CD4-positive, CD25-positive, alpha-beta regulatory T cell (primary cell): ENCODE results near the gene ALDH9A1. TPM values are rescaled to one million over a fixed set of nuclear protein-coding genes. Genes with fewer than 3 reads are reported as not detected.

ENCODE experiments used
- ATAC-seq, 2 donors: fragments of 150-1000 bp; cut with Tn5 transposase; one replicate each; pipeline ENCODE4 v1.10.0; 2021; ENCODE audit warnings: low read depth in 2 of 2, moderate number of reproducible peaks in 2 of 2, moderate library complexity in 1 of 2
- DNase-seq, 3 donors: peaks; one replicate each; pipeline versions ENCODE4 v3.0.0 to v3.0.0-alpha.2; 2012 to 2022; ENCODE audit warnings: mixed read lengths in 1 of 3
- H3K27ac ChIP-seq: one replicate; pipeline ENCODE4 v1.7.0; 2013; ENCODE audit warnings: mild to moderate bottlenecking, low read length; ENCODE audit not compliant: insufficient read depth, poor library complexity, severe bottlenecking
- H3K27me3 ChIP-seq: one replicate; pipeline ENCODE4 v1.7.0; 2013; ENCODE audit warnings: low read length; ENCODE audit not compliant: control insufficient read depth, insufficient read depth
- H3K36me3 ChIP-seq: one replicate; pipeline ENCODE4 v1.7.0; 2013; ENCODE audit warnings: mild to moderate bottlenecking, low read length, moderate library complexity; ENCODE audit not compliant: control insufficient read depth, insufficient read depth
- H3K4me1 ChIP-seq: 2 replicates; pipeline ENCODE4 v1.7.0; 2013; ENCODE audit warnings: mild to moderate bottlenecking, low read length; ENCODE audit not compliant: insufficient read depth, control insufficient read depth, poor library complexity, severe bottlenecking
- H3K4me3 ChIP-seq: one replicate; pipeline ENCODE4 v1.7.0; 2013; ENCODE audit warnings: low read depth, mild to moderate bottlenecking, low read length, moderate library complexity
- H3K9me3 ChIP-seq, 2 experiments: 1 replicate in 1 of 2; 2 replicates in 1 of 2; pipeline ENCODE4 v1.7.0; 2013; ENCODE audit warnings: low read length in 2 of 2, mild to moderate bottlenecking in 1 of 2, moderate library complexity in 1 of 2; ENCODE audit not compliant: control insufficient read depth in 2 of 2
- H3K27ac Mint-ChIP-seq, 3 donors: one replicate each; pipeline ENCODE4 v1.8.0; 2020 to 2022; ENCODE audit warnings: mild to moderate bottlenecking in 3 of 3, mixed read lengths in 3 of 3, moderate library complexity in 2 of 3
- H3K27me3 Mint-ChIP-seq: one replicate; pipeline ENCODE4 v1.8.0; 2022; ENCODE audit warnings: mild to moderate bottlenecking, mixed read lengths
- H3K36me3 Mint-ChIP-seq: one replicate; pipeline ENCODE4 v1.8.0; 2020; ENCODE audit warnings: mixed read lengths
- H3K4me1 Mint-ChIP-seq, 4 donors: one replicate each; pipeline ENCODE4 v1.8.0; 2020 to 2022; ENCODE audit warnings: mixed read lengths in 4 of 4, mild to moderate bottlenecking in 1 of 4
- H3K4me3 Mint-ChIP-seq, 4 donors: one replicate each; pipeline ENCODE4 v1.8.0; 2020 to 2022; ENCODE audit warnings: mild to moderate bottlenecking in 4 of 4, mixed read lengths in 4 of 4, moderate library complexity in 3 of 4
- H3K9me3 Mint-ChIP-seq, 7 donors: one replicate each; pipeline ENCODE4 v1.8.0; 2020 to 2022; ENCODE audit warnings: mixed read lengths in 7 of 7, mild to moderate bottlenecking in 3 of 7, moderate library complexity in 2 of 7
- polyA plus RNA-seq, 4 donors: library from polyadenylated mRNA; unstranded; fragments of 300-500 nt; fragmentation: Illumina TruSeq; gene quantifications; one replicate each; pipeline ENCODE4 v1.2.3, GENCODE V29; 2021
- total RNA-seq: library from RNA; stranded (reverse); gene quantifications from one replicate; pipeline ENCODE4 v1.2.3, GENCODE V29; 2022

ALDH9A1 gene
- total and polyA plus RNA-seq, 5 donors from 2014 or later = 32.1 to 124 (median 116) TPM

GRCh38 chr1:165633614-165634013 lies 64.7 kb downstream of the ALDH9A1 start:
- ATAC-seq (no peak), DNase-seq (no peak)
- Histone ChIP-seq H3K4me1 (peaks cover 29% of the 10 kb centered on the region), H3K4me3 (no peak overlapping the region), H3K27me3 (no peaks in the 10 kb centered on the region), H3K36me3 (no peaks in the 10 kb centered on the region), H3K9me3 (no peaks in the 10 kb centered on the region), H3K27ac (no peak overlapping the region)
- H3K27me3 Mint-ChIP-seq = peaks cover 9% of the 10 kb centered on the region
- H3K4me1 Mint-ChIP-seq = peaks cover 7 to 36% (median 12%) of the 10 kb centered on the region in 4 donors
- H3K9me3 Mint-ChIP-seq = no peaks in the 10 kb centered on the region
- peak overlapping the region in 1 of 4 donors; percentile 11 for H3K4me3 Mint-ChIP-seq
- H3K27ac Mint-ChIP-seq = no peak overlapping the region
- peaks cover 23% of the 10 kb centered on the region for H3K36me3 Mint-ChIP-seq

- H3K4me3 Mint-ChIP-seq = no peak overlapping the region
- no peaks in the 10 kb centered on the region for H3K9me3 ChIP-seq
- H3K36me3 Mint-ChIP-seq = peaks cover 15% of the 10 kb centered on the region
- peaks cover 29% of the 10 kb centered on the region for H3K4me1 ChIP-seq
- no peak overlapping the region for H3K27ac Mint-ChIP-seq
- peak overlapping the region; percentile 92 for H3K4me3 ChIP-seq
- H3K4me1 Mint-ChIP-seq = peaks cover 7 to 30% (median 12%) of the 10 kb centered on the region in 4 donors
- DNase-seq (no peak), ATAC-seq (no peak)
- H3K36me3 ChIP-seq = no peaks in the 10 kb centered on the region
- H3K9me3 Mint-ChIP-seq = no peaks in the 10 kb centered on the region
- H3K27me3 Mint-ChIP-seq = peaks cover 15% of the 10 kb centered on the region
- H3K27ac ChIP-seq = no peak overlapping the region
- peaks cover 2% of the 10 kb centered on the region for H3K27me3 ChIP-seq
These were observed 65.9 kb downstream of the ALDH9A1 start for GRCh38 chr1:165632491-165632890.

DNA sequence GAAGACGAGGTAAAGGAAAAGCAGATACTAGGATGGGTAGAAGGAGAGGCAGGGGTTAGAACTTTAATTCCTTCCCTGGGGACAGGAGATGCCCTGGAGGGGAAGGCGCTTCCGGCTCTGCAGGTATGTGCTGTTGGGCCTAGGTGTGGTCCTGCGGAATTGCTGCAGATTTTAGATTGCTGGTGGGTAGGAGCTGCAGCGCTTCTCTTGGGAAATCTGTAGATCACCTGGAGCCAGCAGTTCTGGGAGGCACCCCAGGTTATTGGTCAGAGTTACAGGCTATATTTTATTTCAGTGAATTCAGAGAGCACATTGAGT lies 66.3 kb downstream of the ALDH9A1 start:
- Mint-ChIP-seq H3K9me3 (no peaks in the 10 kb centered on the region), H3K27ac (no peak overlapping the region), H3K4me1 (peaks cover 7 to 30% (median 12%) of the 10 kb centered on the region in 4 donors), H3K36me3 (peaks cover 13% of the 10 kb centered on the region), H3K4me3 (no peak overlapping the region), H3K27me3 (peaks cover 15% of the 10 kb centered on the region)
- H3K27me3 ChIP-seq = peaks cover 2% of the 10 kb centered on the region
- no peak for DNase-seq
- ATAC-seq = no peak
- H3K4me3 ChIP-seq = peak overlapping the region; percentile 92
- no peaks in the 10 kb centered on the region for H3K36me3 ChIP-seq
- peaks cover 29% of the 10 kb centered on the region for H3K4me1 ChIP-seq
- no peak overlapping the region for H3K27ac ChIP-seq
- H3K9me3 ChIP-seq = no peaks in the 10 kb centered on the region

GRCh38 chr1:165631342-165632151 lies 66.8 kb downstream of the ALDH9A1 start:
- peak overlapping the region; percentile 92 for H3K4me3 ChIP-seq
- no peak overlapping the region for H3K27ac Mint-ChIP-seq
- H3K9me3 Mint-ChIP-seq = no peaks in the 10 kb centered on the region
- H3K27ac ChIP-seq = peak overlapping the region; percentile 88
- H3K36me3 Mint-ChIP-seq = peaks cover 8% of the 10 kb centered on the region
- H3K4me1 ChIP-seq = peaks cover 29% of the 10 kb centered on the region
- no peak overlapping the region for H3K4me3 Mint-ChIP-seq
- H3K27me3 Mint-ChIP-seq = peaks cover 16% of the 10 kb centered on the region
- H3K36me3 ChIP-seq = no peaks in the 10 kb centered on the region
- no peak for ATAC-seq
- peaks cover 2% of the 10 kb centered on the region for H3K27me3 ChIP-seq
- peak; percentile 9 to 45 (median 10) for DNase-seq
- no peaks in the 10 kb centered on the region for H3K9me3 ChIP-seq
- H3K4me1 Mint-ChIP-seq = peaks cover 7 to 26% (median 12%) of the 10 kb centered on the region in 4 donors

- Histone ChIP-seq H3K9me3 (no peaks in the 10 kb centered on the region), H3K4me3 (peak within 1 kb of the TSS; percentile 92), H3K36me3 (no peaks in the 10 kb centered on the region), H3K27ac (peak within 1 kb of the TSS; percentile 88), H3K4me1 (peaks cover 29% of the 10 kb centered on the region), H3K27me3 (peaks cover 2% of the 10 kb centered on the region)
- peaks cover 7 to 26% (median 12%) of the 10 kb centered on the region in 4 donors for H3K4me1 Mint-ChIP-seq
- ATAC-seq = peak; percentile 95 to 96
- peaks cover 7% of the 10 kb centered on the region for H3K36me3 Mint-ChIP-seq
- H3K27me3 Mint-ChIP-seq = peaks cover 24% of the 10 kb centered on the region
- H3K27ac Mint-ChIP-seq = peak within 1 kb of the TSS in 2 of 3 donors; percentile 72 to 79
- no peak within 1 kb of the TSS for H3K4me3 Mint-ChIP-seq
- H3K9me3 Mint-ChIP-seq = no peaks in the 10 kb centered on the region
- DNase-seq = peak; percentile 88 to 96 (median 92)
These were observed 67.6 kb downstream of the ALDH9A1 start, which contains the start of gene MGST3 for GRCh38 chr1:165630629-165631341. TSS of gene MGST3 (plus strand) at chr1:165631234. CDS start at chr1:165649848, 18,614 bp downstream.

GRCh38 chr1:165629848-165630628 lies 68.3 kb downstream of the ALDH9A1 start:
- peak overlapping the region; percentile 92 for H3K4me3 ChIP-seq
- H3K9me3 ChIP-seq = no peaks in the 10 kb centered on the region
- no peaks in the 10 kb centered on the region for H3K36me3 ChIP-seq
- H3K4me1 ChIP-seq = peaks cover 29% of the 10 kb centered on the region
- Mint-ChIP-seq H3K4me1 (peaks cover 7 to 20% (median 12%) of the 10 kb centered on the region in 4 donors), H3K9me3 (no peaks in the 10 kb centered on the region), H3K4me3 (no peak overlapping the region), H3K36me3 (no peaks in the 10 kb centered on the region), H3K27me3 (peaks cover 24% of the 10 kb centered on the region), H3K27ac (peak overlapping the region in 2 of 3 donors; percentile 72 to 79)
- H3K27ac ChIP-seq = peak overlapping the region; percentile 88
- H3K27me3 ChIP-seq = peaks cover 2% of the 10 kb centered on the region
- no peak for ATAC-seq
- DNase-seq = no peak

- Mint-ChIP-seq H3K27me3 (peaks cover 29% of the 10 kb centered on the region), H3K4me1 (peaks cover 4 to 13% (median 10%) of the 10 kb centered on the region in 4 donors), H3K4me3 (peak overlapping the region in 1 of 4 donors; percentile 60), H3K27ac (no peak overlapping the region), H3K36me3 (no peaks in the 10 kb centered on the region), H3K9me3 (no peaks in the 10 kb centered on the region)
- peaks cover 6% of the 10 kb centered on the region for H3K27me3 ChIP-seq
- DNase-seq (no peak), ATAC-seq (no peak)
- H3K27ac ChIP-seq = no peak overlapping the region
- H3K4me3 ChIP-seq = no peak overlapping the region
- no peaks in the 10 kb centered on the region for H3K36me3 ChIP-seq
- peaks cover 29% of the 10 kb centered on the region for H3K4me1 ChIP-seq
- no peaks in the 10 kb centered on the region for H3K9me3 ChIP-seq
These were observed 69.2 kb downstream of the ALDH9A1 start for GRCh38 chr1:165629151-165629550.
